Right lobe of liver (tissue), 6 donors: ENCODE results near the gene PCDHGB3. TPM values are rescaled to one million over a fixed set of nuclear protein-coding genes. Genes with fewer than 3 reads are reported as not detected.
"Not testable (repeated sequence)": the region's sequence is repeated elsewhere in the genome, so short reads cannot be mapped to it uniquely, and the experiment has no call there.

Experiments
- ATAC-seq, 4 donors: fragments of 200-7000 bp; cut with Tn5 transposase; one replicate each; pipeline ENCODE4 v1.9.1; 2020; ENCODE audit warnings: mild to moderate bottlenecking in 4 of 4, moderate library complexity in 4 of 4
- DNase-seq, 3 donors: peaks; one replicate each; pipeline ENCODE4 v3.0.0-alpha.2; 2020
- H3K27ac ChIP-seq, 3 donors: fragments of 200-600 bp; one replicate each; pipeline ENCODE4 v1.8.0; 2022
- H3K27me3 ChIP-seq, 2 donors: fragments of 200-600 bp; one replicate each; pipeline ENCODE4 v1.8.0; 2022
- H3K36me3 ChIP-seq, 4 donors: fragments of 200-600 bp; sonication (generic) in 1 of 4; one replicate each; pipeline versions ENCODE4 v1.5.1 to v1.8.0; 2017 to 2022; ENCODE audit warnings: control low read depth in 1 of 4
- H3K4me1 ChIP-seq, 4 donors: fragments of 200-600 bp; sonication (generic) in 1 of 4; one replicate each; pipeline versions ENCODE4 v1.5.1 to v1.8.0; 2017 to 2022; ENCODE audit warnings: control low read depth in 1 of 4
- H3K4me3 ChIP-seq, 3 donors: fragments of 200-600 bp; one replicate each; pipeline ENCODE4 v1.8.0; 2022
- H3K9me3 ChIP-seq, 4 donors: fragments of 200-600 bp; sonication (generic) in 1 of 4; one replicate each; pipeline versions ENCODE4 v1.5.1 to v1.8.0; 2017 to 2022; ENCODE audit warnings: control low read depth in 1 of 4
- CTCF ChIP-seq, 4 donors: fragments of 200-600 bp in 3 of 4; fragments of 450-650 bp in 1 of 4; IDR thresholded peaks; one replicate each; pipeline versions ENCODE4 v1.5.1 to v1.8.0; 2016 to 2022; ENCODE audit warnings: antibody characterized with exemption in 4 of 4, mild to moderate bottlenecking in 2 of 4
- POLR2A ChIP-seq: fragments of 450-650 bp; IDR thresholded peaks from one replicate; pipeline ENCODE4 v1.6.1; 2017; ENCODE audit warnings: antibody characterized with exemption, mild to moderate bottlenecking
- WGBS: methylation state at CpG from one replicate; pipeline ENCODE4 v1.1.6; 2018; ENCODE audit warnings: low coverage, low lambda C conversion rate; ENCODE audit not compliant: insufficient coverage; ENCODE audit errors: missing lambda C conversion rate; 5-methylcytosine and 5-hydroxymethylcytosine counted together
- intact Hi-C, 2 donors: fragments of 100-400 bp; cut with DNase I; formaldehyde crosslinking; loops; one replicate each; pipeline versions ENCODE4 v1.11.2 to v1.14.1; 2022
- total RNA-seq, 6 experiments: library from RNA; depleted of rRNA in 2 of 6; stranded (reverse); fragments of >200 nt in 2 of 6; fragmentation: NEBNext Ultra II Directional in 3 of 6; extraction: Animal tissue kit (Norgen Biotek cat#: 25700) in 3 of 6; gene quantifications; one replicate each; pipeline versions ENCODE4 v1.1.0 to v1.2.4, GENCODE V29; 2016 to 2023
- donor health status: DM: no; HTN: yes; CAD: no.
- donor health status: DM: no; HTN: no; CAD: no.
- donor health status: DM: no; HTN: no; CAD: no.
- donor health status: DM: no; HTN: yes; CAD: no.
- donor health status: DM: no; HTN: yes; CAD: no.

The PCDHGB3 gene
- total RNA-seq, 6 experiments from 2014 or later: 0.56 to 1.8 (median 1.2) TPM

- no peak for TF ChIP-seq POLR2A
- no peak for TF ChIP-seq CTCF (IDR thresholded peaks at IDR 0.05)
- DNase-seq: no peak
- Histone ChIP-seq H3K27ac (no peak overlapping the region), H3K4me3 (no peak overlapping the region), H3K27me3 (no peaks in the 10 kb centered on the region), H3K4me1 (no peaks in the 10 kb centered on the region), H3K9me3 (peaks cover 0 to 10% (median 2%) of the 10 kb centered on the region in 4 donors), H3K36me3 (no peaks in the 10 kb centered on the region)
- no peak for ATAC-seq
- intact Hi-C loops: no loop called here
- WGBS: 64% methylated on average over 10 of the region's 14 CpGs
Observed at GRCh38 chr5:141374627-141375026, 4.6 kb downstream of the PCDHGB3 start.

GRCh38 chr5:141375444-141376155 lies 5.6 kb downstream of the PCDHGB3 start:
- H3K4me3 ChIP-seq, intact Hi-C loops, H3K27me3 ChIP-seq, H3K4me1 ChIP-seq, H3K36me3 ChIP-seq, H3K27ac ChIP-seq, DNase-seq, ATAC-seq: not testable (repeated sequence)
- 38% methylated on average over 11 of the region's 48 CpGs for WGBS
- H3K9me3 ChIP-seq: peaks cover 0 to 10% (median 2%) of the 10 kb centered on the region in 4 donors

- H3K9me3 ChIP-seq: peaks cover 0 to 4% (median 0%) of the 10 kb centered on the region in 4 donors
- ATAC-seq: peak in 1 of 4 donors; percentile 53
- H3K4me3 ChIP-seq: peak within 1 kb of the TSS in 2 of 3 donors; percentile 3 to 14
Observed at GRCh38 chr5:141382469-141383294, 12.6 kb downstream of the PCDHGB3 start, which contains the start of gene PCDHGA7. PCDHGA7 (plus strand) TSS chr5:141382742; CDS start chr5:141382900, 158 bp downstream.

GRCh38 chr5:141383345-141383744 lies 13.3 kb downstream of the PCDHGB3 start:
- DNase-seq (no peak), ATAC-seq (no peak)
- TF ChIP-seq CTCF (IDR thresholded peaks at IDR 0.05): no peak
- intact Hi-C loops: no loop called here
- no peaks in the 10 kb centered on the region for H3K36me3 ChIP-seq
- WGBS: 28% methylated on average over 20 of the region's 21 CpGs
- peaks cover 0 to 4% (median under 1%) of the 10 kb centered on the region in 4 donors for H3K9me3 ChIP-seq
- no peak overlapping the region for H3K27ac ChIP-seq
- no peak overlapping the region for H3K4me3 ChIP-seq
- H3K4me1 ChIP-seq: no peaks in the 10 kb centered on the region
- H3K27me3 ChIP-seq: no peaks in the 10 kb centered on the region

More at GRCh38 chr5:141382469-141383294, 12.6 kb downstream of the PCDHGB3 start, which contains the start of gene PCDHGA7:
- no peaks in the 10 kb centered on the region for H3K36me3 ChIP-seq
- WGBS: 15% methylated on average over 21 of the region's 37 CpGs
- H3K27ac ChIP-seq: no peak within 1 kb of the TSS
- intact Hi-C loops: no loop called here
- peak in 3 of 4 donors; percentile 5 to 15 (median 9) for TF ChIP-seq CTCF (IDR thresholded peaks at IDR 0.05)
- TF ChIP-seq POLR2A: no peak
- no peak for DNase-seq
- no peaks in the 10 kb centered on the region for H3K27me3 ChIP-seq
- no peaks in the 10 kb centered on the region for H3K4me1 ChIP-seq
